PC-3 (cell line): ENCODE measurements around the gene FANCC. TPM values are rescaled to one million over a fixed set of nuclear protein-coding genes. Genes with fewer than 3 reads are reported as not detected.

ENCODE experiments used
- ATAC-seq: fragments of 200-7000 bp; cut with Tn5 transposase; 2 replicates; pipeline ENCODE4 v1.9.1; 2020; ENCODE audit warnings: mild to moderate bottlenecking, moderate library complexity
- BruUV-seq: library from RNA; stranded (reverse); fragments of 400-500 nt; replicated peaks from 2 replicates; lab custom pipeline; 2021; lab: Mats Ljungman, UMichigan
- CTCF ChIA-PET: fragments of 300-600 bp; sonication (Branson Sonifier 250); formaldehyde crosslinking; loops from one replicate; lab custom pipeline; 2022; ENCODE audit warnings: antibody characterized with exemption; lab: Charles Lee
- POLR2A ChIA-PET: fragments of 300-600 bp; sonication (Branson Sonifier 250); formaldehyde crosslinking; loops from one replicate; lab custom pipeline; 2022; ENCODE audit warnings: antibody characterized with exemption; ENCODE audit not compliant: unreplicated experiment; lab: Charles Lee
- DNase-seq: peaks from one replicate; pipeline ENCODE4 v3.0.0-alpha.2; 2015
- H2AFZ ChIP-seq: fragments of 300-600 bp; sonication (generic); 2 replicates; pipeline ENCODE4 v1.6.0; 2016; ENCODE audit warnings: antibody characterized with exemption, low read length
- H3F3A ChIP-seq: fragments of 300-600 bp; sonication (generic); one replicate; pipeline ENCODE4 v1.6.0; 2017; ENCODE audit warnings: antibody characterized with exemption, low read length, control low read depth, mild to moderate bottlenecking; ENCODE audit not compliant: unreplicated experiment
- H3K27ac ChIP-seq: fragments of 300-600 bp; sonication (generic); 2 replicates; pipeline ENCODE4 v1.5.1; 2016; ENCODE audit warnings: mild to moderate bottlenecking, low read length
- H3K27me3 ChIP-seq: fragments of 300-600 bp; sonication (generic); 2 replicates; pipeline ENCODE4 v1.6.1; 2016; ENCODE audit warnings: low read length, mixed read lengths
- H3K36me3 ChIP-seq: fragments of 300-600 bp; sonication (generic); 2 replicates; pipeline ENCODE4 v1.6.1; 2016; ENCODE audit warnings: low read depth, mixed run types, low read length, mixed read lengths
- H3K4me1 ChIP-seq: fragments of 300-600 bp; sonication (generic); 2 replicates; pipeline ENCODE4 v1.5.1; 2016; ENCODE audit warnings: low read length; ENCODE audit not compliant: insufficient read depth
- H3K4me2 ChIP-seq: fragments of 300-600 bp; sonication (generic); 2 replicates; pipeline ENCODE4 v1.6.0; 2016; ENCODE audit warnings: low read length
- H3K4me3 ChIP-seq: fragments of 300-600 bp; sonication (generic); 2 replicates; pipeline ENCODE4 v1.5.1; 2016; ENCODE audit warnings: mild to moderate bottlenecking, low read length, mixed read lengths
- H3K79me2 ChIP-seq: fragments of 300-600 bp; sonication (generic); 2 replicates; pipeline ENCODE4 v1.6.1; 2017; ENCODE audit warnings: low read length, mixed read lengths
- H3K9ac ChIP-seq: fragments of 300-600 bp; sonication (generic); 2 replicates; pipeline ENCODE4 v1.6.0; 2016; ENCODE audit warnings: mild to moderate bottlenecking, low read length
- H3K9me2 ChIP-seq: fragments of 300-600 bp; sonication (generic); replicated peaks from 2 replicates; pipeline ENCODE4 v1.6.1; 2016; ENCODE audit warnings: mixed run types, low read length, mixed read lengths
- H3K9me3 ChIP-seq: fragments of 300-600 bp; sonication (generic); 2 replicates; pipeline ENCODE4 v1.6.1; 2016; ENCODE audit warnings: low read length, mixed read lengths
- H4K20me1 ChIP-seq: fragments of 300-600 bp; sonication (generic); 2 replicates; pipeline ENCODE4 v1.6.1; 2016; ENCODE audit warnings: low read length, mixed read lengths
- EZH2 ChIP-seq: fragments of 300-600 bp; sonication (generic); IDR thresholded peaks from one replicate; pipeline ENCODE4 v1.6.1; 2017; ENCODE audit warnings: antibody characterized with exemption, mild to moderate bottlenecking, low read length; ENCODE audit not compliant: unreplicated experiment
- EZH2phosphoT487 ChIP-seq: fragments of 300-600 bp; sonication (generic); IDR thresholded peaks from 2 replicates; pipeline ENCODE4 v1.6.1; 2018; ENCODE audit warnings: mild to moderate bottlenecking, antibody characterized with exemption, low read length, borderline replicate concordance
- intact Hi-C: fragments of 100-400 bp; cut with micrococcal nuclease; formaldehyde crosslinking; loops from 2 replicates; pipeline ENCODE4 v1.9.0; 2023
- total RNA-seq: library from RNA; depleted of rRNA; stranded (reverse); fragments of >200 nt; gene quantifications from 2 replicates; pipeline ENCODE4 v1.2.3, GENCODE V29; 2014
- TF ChIP-seq, protein P1 (sequence below): fragments of 300-600 bp; sonication (generic); conservative IDR thresholded peaks from 2 replicates; pipeline ENCODE4 v1.5.1; 2017; ENCODE audit warnings: antibody characterized with exemption, low read depth, mild to moderate bottlenecking, low read length

Gene FANCC
- total RNA-seq, 1 experiment from 2014 or later, result 6.9 TPM

DNA sequence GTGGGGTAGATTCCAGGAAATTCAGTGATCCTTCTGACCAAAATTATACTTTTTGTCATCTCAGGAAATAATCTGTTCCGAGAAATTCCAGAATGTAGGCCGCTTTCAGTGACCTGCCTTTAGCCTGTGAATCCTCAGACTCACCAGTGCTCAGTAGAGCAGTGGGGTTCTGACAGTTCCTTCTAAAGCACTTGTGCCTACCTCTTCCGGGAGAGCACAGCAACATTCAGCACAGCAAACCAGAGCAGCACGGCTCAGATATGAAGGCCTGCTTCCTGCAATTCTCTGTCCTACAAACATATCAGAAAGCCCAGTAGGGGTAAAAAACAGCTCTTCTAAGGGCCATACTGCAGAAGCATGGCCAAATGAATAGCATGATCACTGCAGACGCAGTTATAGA, 15.0 kb downstream of the FANCC start:
- BruUV-seq, result no TSS peak
- CTCF ChIA-PET, result no interaction called here

GRCh38 chr9:95297760-95298159, 19.7 kb downstream of the FANCC start:
- no peak for ATAC-seq
- ChIA-PET CTCF (no interaction called here), POLR2A (no interaction called here)
- H3K36me3 ChIP-seq, result no peaks in the 10 kb centered on the region
- no peaks in the 10 kb centered on the region for H3K4me1 ChIP-seq
- H3K27me3 ChIP-seq, result no peaks in the 10 kb centered on the region
- H2AFZ ChIP-seq, result no peak overlapping the region
- no peaks in the 10 kb centered on the region for H3K9me2 ChIP-seq
- H3K9me3 ChIP-seq, result no peaks in the 10 kb centered on the region
- H3K79me2 ChIP-seq, result 0 out of 2 replicates have a peak, but pooled peaks cover 5% of the 10 kb centered on the region
- DNase-seq, result no peak
- BruUV-seq, result no TSS peak
- no peaks in the 10 kb centered on the region for H3F3A ChIP-seq
- TF ChIP-seq, protein P1, sequence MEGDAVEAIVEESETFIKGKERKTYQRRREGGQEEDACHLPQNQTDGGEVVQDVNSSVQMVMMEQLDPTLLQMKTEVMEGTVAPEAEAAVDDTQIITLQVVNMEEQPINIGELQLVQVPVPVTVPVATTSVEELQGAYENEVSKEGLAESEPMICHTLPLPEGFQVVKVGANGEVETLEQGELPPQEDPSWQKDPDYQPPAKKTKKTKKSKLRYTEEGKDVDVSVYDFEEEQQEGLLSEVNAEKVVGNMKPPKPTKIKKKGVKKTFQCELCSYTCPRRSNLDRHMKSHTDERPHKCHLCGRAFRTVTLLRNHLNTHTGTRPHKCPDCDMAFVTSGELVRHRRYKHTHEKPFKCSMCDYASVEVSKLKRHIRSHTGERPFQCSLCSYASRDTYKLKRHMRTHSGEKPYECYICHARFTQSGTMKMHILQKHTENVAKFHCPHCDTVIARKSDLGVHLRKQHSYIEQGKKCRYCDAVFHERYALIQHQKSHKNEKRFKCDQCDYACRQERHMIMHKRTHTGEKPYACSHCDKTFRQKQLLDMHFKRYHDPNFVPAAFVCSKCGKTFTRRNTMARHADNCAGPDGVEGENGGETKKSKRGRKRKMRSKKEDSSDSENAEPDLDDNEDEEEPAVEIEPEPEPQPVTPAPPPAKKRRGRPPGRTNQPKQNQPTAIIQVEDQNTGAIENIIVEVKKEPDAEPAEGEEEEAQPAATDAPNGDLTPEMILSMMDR, result no peak
- TF ChIP-seq EZH2phosphoT487, result no peak
- H3K4me2 ChIP-seq, result no peak overlapping the region
- intact Hi-C loops, result no loop called here
- H3K27ac ChIP-seq, result no peak overlapping the region
- no peak overlapping the region for H3K4me3 ChIP-seq
- H3K9ac ChIP-seq, result no peak overlapping the region
- no peaks in the 10 kb centered on the region for H4K20me1 ChIP-seq

More for the DNA sequence above, 15.0 kb downstream of the FANCC start:
- Histone ChIP-seq H3K4me1 (peaks cover 22% of the 10 kb centered on the region), H3K79me2 (peaks cover 32% of the 10 kb centered on the region), H3K9me3 (no peaks in the 10 kb centered on the region), H4K20me1 (no peaks in the 10 kb centered on the region), H3K4me3 (no peak overlapping the region), H3K27me3 (no peaks in the 10 kb centered on the region), H3K9me2 (no peaks in the 10 kb centered on the region), H3K9ac (no peak overlapping the region), H3K4me2 (no peak overlapping the region), H3K36me3 (no peaks in the 10 kb centered on the region), H3F3A (no peaks in the 10 kb centered on the region), H3K27ac (no peak overlapping the region), H2AFZ (no peak overlapping the region)
- DNase-seq (no peak), ATAC-seq (no peak)
- intact Hi-C loops, result no loop called here
- POLR2A ChIA-PET, result no interaction called here
- TF ChIP-seq EZH2phosphoT487 (no peak), EZH2 (no peak)
- TF ChIP-seq, protein P1, result no peak

DNA sequence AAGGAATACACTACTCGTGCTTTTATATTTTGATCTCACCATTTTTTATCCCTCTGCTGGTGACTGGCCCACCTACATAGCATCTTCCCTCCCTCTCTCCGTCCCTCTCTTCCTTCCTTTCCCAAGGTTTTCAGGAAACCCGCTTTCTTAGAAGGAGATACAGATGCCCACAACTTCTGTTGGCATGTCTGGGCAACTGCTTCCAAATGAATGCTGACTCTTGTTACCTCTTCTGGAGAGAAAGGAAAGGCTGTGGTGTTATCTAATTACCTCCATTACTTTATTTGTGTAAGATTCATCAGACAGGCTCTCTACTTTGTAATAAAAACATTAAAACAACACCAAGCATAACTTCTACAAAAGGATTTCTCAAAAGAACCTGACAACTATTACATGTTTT, 20.2 kb downstream of the FANCC start:
- H2AFZ ChIP-seq, result no peak overlapping the region
- H3K9me2 ChIP-seq, result no peaks in the 10 kb centered on the region
- no peaks in the 10 kb centered on the region for H3K27me3 ChIP-seq
- H3K9me3 ChIP-seq, result no peaks in the 10 kb centered on the region
- H3K4me3 ChIP-seq, result no peak overlapping the region
- H3K9ac ChIP-seq, result no peak overlapping the region
- POLR2A ChIA-PET, result no interaction called here
- no peaks in the 10 kb centered on the region for H3F3A ChIP-seq
- no peaks in the 10 kb centered on the region for H3K4me1 ChIP-seq
- DNase-seq (no peak), ATAC-seq (no peak)
- no peak overlapping the region for H3K27ac ChIP-seq
- no peaks in the 10 kb centered on the region for H3K36me3 ChIP-seq
- CTCF ChIA-PET, result no interaction called here
- no peak overlapping the region for H3K4me2 ChIP-seq
- H4K20me1 ChIP-seq, result no peaks in the 10 kb centered on the region
- intact Hi-C loops, result no loop called here
- 0 out of 2 replicates have a peak, but pooled peaks cover 2% of the 10 kb centered on the region for H3K79me2 ChIP-seq
- TF ChIP-seq EZH2phosphoT487 (no peak), EZH2 (no peak)
- TF ChIP-seq, protein P1, result no peak
- BruUV-seq, result no TSS peak
